ENCODE results near the gene NPAS3.

The NPAS3 gene

GRCh38 chr14:33455654-33456345 lies 517.1 kb downstream of the NPAS3 start:
- DNase-seq (ENCODE audit: low read depth) = no peak
- no peak overlapping the region for H3K4me3 ChIP-seq (ENCODE audit: low read depth, low read length)
- TF ChIP-seq CTCF (IDR thresholded peaks at IDR 0.05; ENCODE audit: low read depth, low read length, missing control alignments) = no peak

- H3K4me3 ChIP-seq (ENCODE audit: low read depth, low read length) = no peak overlapping the region
- no peak for DNase-seq (ENCODE audit: low read depth)
- no peak for TF ChIP-seq CTCF (IDR thresholded peaks at IDR 0.05; ENCODE audit: low read depth, low read length, missing control alignments)
These were observed 518.3 kb downstream of the NPAS3 start for GRCh38 chr14:33457021-33457420.

GRCh38 chr14:33457617-33458016 lies 518.9 kb downstream of the NPAS3 start:
- DNase-seq (ENCODE audit: low read depth) = no peak
- no peak for TF ChIP-seq CTCF (IDR thresholded peaks at IDR 0.05; ENCODE audit: low read depth, low read length, missing control alignments)
- no peak overlapping the region for H3K4me3 ChIP-seq (ENCODE audit: low read depth, low read length)

GRCh38 chr14:33460164-33460563 lies 521.5 kb downstream of the NPAS3 start:
- TF ChIP-seq CTCF (IDR thresholded peaks at IDR 0.05; ENCODE audit: low read depth, low read length, missing control alignments) = no peak
- DNase-seq (ENCODE audit: low read depth) = no peak
- no peak overlapping the region for H3K4me3 ChIP-seq (ENCODE audit: low read depth, low read length)

- DNase-seq (ENCODE audit: low read depth) = no peak
- no peak for TF ChIP-seq CTCF (IDR thresholded peaks at IDR 0.05; ENCODE audit: low read depth, low read length, missing control alignments)
- no peak overlapping the region for H3K4me3 ChIP-seq (ENCODE audit: low read depth, low read length)
These were observed 522.4 kb downstream of the NPAS3 start for GRCh38 chr14:33461036-33461435.

- no peak for DNase-seq (ENCODE audit: low read depth)
- H3K4me3 ChIP-seq (ENCODE audit: low read depth, low read length) = no peak overlapping the region
- TF ChIP-seq CTCF (IDR thresholded peaks at IDR 0.05; ENCODE audit: low read depth, low read length, missing control alignments) = no peak
These were observed 525.1 kb downstream of the NPAS3 start for GRCh38 chr14:33463731-33464130.
